Activated CD8-positive, alpha-beta memory T cell treated with anti-CD3 and anti-CD28 coated beads, Interleukin-2, amount 10 ng/mL, durations not matched to agents 7 days and 5 days (primary cell): ENCODE data around the gene CACNB4. TPM values are rescaled to one million over a fixed set of nuclear protein-coding genes. Genes with fewer than 3 reads are reported as not detected.

ENCODE experiments used
- ATAC-seq: fragments of 150-1000 bp; cut with Tn5 transposase; one replicate; pipeline ENCODE4 v1.10.0; 2021; ENCODE audit warnings: moderate library complexity
- CTCF ChIA-PET: fragments of 350-600 bp; sonication (Branson Sonifier 250); formaldehyde crosslinking; loops from one replicate; lab custom pipeline; 2021; ENCODE audit warnings: antibody characterized with exemption; lab: Charles Lee
- DNase-seq: peaks from one replicate; pipeline ENCODE4 v3.0.0-alpha.2; 2020
- H3K27ac Mint-ChIP-seq: one replicate; pipeline ENCODE4 v1.8.0; 2021; ENCODE audit warnings: mild to moderate bottlenecking, mixed read lengths
- H3K27me3 Mint-ChIP-seq: one replicate; pipeline ENCODE4 v1.8.0; 2021; ENCODE audit warnings: mixed read lengths
- H3K36me3 Mint-ChIP-seq: one replicate; pipeline ENCODE4 v1.8.0; 2021; ENCODE audit warnings: mild to moderate bottlenecking, mixed read lengths
- H3K4me1 Mint-ChIP-seq: one replicate; pipeline ENCODE4 v1.8.0; 2021; ENCODE audit warnings: mixed read lengths
- H3K4me3 Mint-ChIP-seq: one replicate; pipeline ENCODE4 v1.8.0; 2021; ENCODE audit warnings: mild to moderate bottlenecking, moderate library complexity, mixed read lengths
- H3K9me3 Mint-ChIP-seq: one replicate; pipeline ENCODE4 v1.8.0; 2022; ENCODE audit warnings: low read depth, mixed read lengths
- total RNA-seq, 2 experiments: library from RNA; stranded (reverse); gene quantifications; one replicate each; pipeline ENCODE4 v1.2.3, GENCODE V29; 2021

The CACNB4 gene
- total RNA-seq, 2 experiments from 2014 or later, result 0.14 to 0.23 TPM

- no peak overlapping the region for H3K27ac Mint-ChIP-seq
- no peak for ATAC-seq
- H3K4me3 Mint-ChIP-seq, result no peak overlapping the region
- peaks cover 7% of the 10 kb centered on the region for H3K27me3 Mint-ChIP-seq
- DNase-seq, result no peak
- CTCF ChIA-PET, result no interaction called here
- H3K4me1 Mint-ChIP-seq, result no peaks in the 10 kb centered on the region
- no peaks in the 10 kb centered on the region for H3K9me3 Mint-ChIP-seq
- no peaks in the 10 kb centered on the region for H3K36me3 Mint-ChIP-seq
Observed at GRCh38 chr2:151860613-151861146, 238.2 kb downstream of the CACNB4 start.

- CTCF ChIA-PET, result no interaction called here
- no peak for DNase-seq
- no peak for ATAC-seq
Observed at GRCh38 chr2:151860210-151860609, 238.6 kb downstream of the CACNB4 start.

GRCh38 chr2:151857650-151858049 is 241.2 kb downstream of the CACNB4 start:
- ATAC-seq, result no peak
- CTCF ChIA-PET, result interaction anchor here (0.7 kb wide), 1 partner anchor 168 kb away, joined by 3 read pairs; no protein-coding TSS in a partner anchor

More at GRCh38 chr2:151860210-151860609, 238.6 kb downstream of the CACNB4 start:
- Mint-ChIP-seq H3K36me3 (no peaks in the 10 kb centered on the region), H3K4me3 (no peak overlapping the region), H3K9me3 (no peaks in the 10 kb centered on the region), H3K27me3 (peaks cover 7% of the 10 kb centered on the region), H3K4me1 (no peaks in the 10 kb centered on the region), H3K27ac (no peak overlapping the region)

GRCh38 chr2:151855111-151855510 is 243.7 kb downstream of the CACNB4 start:
- no peak overlapping the region for H3K27ac Mint-ChIP-seq
- peaks cover 1% of the 10 kb centered on the region for H3K4me1 Mint-ChIP-seq
- H3K36me3 Mint-ChIP-seq, result no peaks in the 10 kb centered on the region
- ATAC-seq (no peak), DNase-seq (no peak)
- CTCF ChIA-PET, result no interaction called here
- H3K4me3 Mint-ChIP-seq, result no peak overlapping the region
- H3K9me3 Mint-ChIP-seq, result no peaks in the 10 kb centered on the region
- H3K27me3 Mint-ChIP-seq, result no peaks in the 10 kb centered on the region

More at GRCh38 chr2:151857650-151858049, 241.2 kb downstream of the CACNB4 start:
- no peak for DNase-seq
- Mint-ChIP-seq H3K4me1 (peaks cover 1% of the 10 kb centered on the region), H3K27ac (no peak overlapping the region), H3K36me3 (no peaks in the 10 kb centered on the region), H3K9me3 (no peaks in the 10 kb centered on the region), H3K4me3 (no peak overlapping the region), H3K27me3 (no peaks in the 10 kb centered on the region)

GRCh38 chr2:151853070-151853758 is 245.6 kb downstream of the CACNB4 start:
- DNase-seq, result no peak
- ATAC-seq, result no peak
- Mint-ChIP-seq H3K36me3 (no peaks in the 10 kb centered on the region), H3K4me3 (no peak overlapping the region), H3K27ac (no peak overlapping the region), H3K9me3 (no peaks in the 10 kb centered on the region), H3K27me3 (peaks cover 4% of the 10 kb centered on the region), H3K4me1 (peaks cover 1% of the 10 kb centered on the region)
- CTCF ChIA-PET, result interaction anchor here (1.3 kb wide), 1 partner anchor 26 kb away, joined by 3 read pairs; no protein-coding TSS in a partner anchor

- Mint-ChIP-seq H3K36me3 (no peaks in the 10 kb centered on the region), H3K4me3 (no peak overlapping the region), H3K27me3 (peaks cover 9% of the 10 kb centered on the region), H3K27ac (no peak overlapping the region), H3K4me1 (peaks cover 1% of the 10 kb centered on the region), H3K9me3 (no peaks in the 10 kb centered on the region)
- no peak for DNase-seq
- CTCF ChIA-PET, result no interaction called here
- ATAC-seq, result no peak
Observed at GRCh38 chr2:151852260-151853069, 246.4 kb downstream of the CACNB4 start.

- Mint-ChIP-seq H3K36me3 (no peaks in the 10 kb centered on the region), H3K27me3 (peaks cover 9% of the 10 kb centered on the region), H3K27ac (no peak overlapping the region), H3K9me3 (no peaks in the 10 kb centered on the region), H3K4me1 (peaks cover 1% of the 10 kb centered on the region), H3K4me3 (no peak overlapping the region)
- CTCF ChIA-PET, result no interaction called here
- DNase-seq (no peak), ATAC-seq (no peak)
Observed at GRCh38 chr2:151851761-151852160, 247.1 kb downstream of the CACNB4 start.

- H3K4me1 Mint-ChIP-seq, result no peaks in the 10 kb centered on the region
- no peaks in the 10 kb centered on the region for H3K9me3 Mint-ChIP-seq
- DNase-seq (no peak), ATAC-seq (no peak)
- H3K36me3 Mint-ChIP-seq, result no peaks in the 10 kb centered on the region
- CTCF ChIA-PET, result no interaction called here
- no peak overlapping the region for H3K4me3 Mint-ChIP-seq
- peaks cover 9% of the 10 kb centered on the region for H3K27me3 Mint-ChIP-seq
- no peak overlapping the region for H3K27ac Mint-ChIP-seq
Observed at GRCh38 chr2:151849413-151850010, 249.3 kb downstream of the CACNB4 start.

- no peak for ATAC-seq
- Mint-ChIP-seq H3K9me3 (no peaks in the 10 kb centered on the region), H3K4me1 (peaks cover 2% of the 10 kb centered on the region), H3K27ac (no peak overlapping the region), H3K27me3 (peaks cover 9% of the 10 kb centered on the region), H3K36me3 (no peaks in the 10 kb centered on the region), H3K4me3 (no peak overlapping the region)
- CTCF ChIA-PET, result no interaction called here
- DNase-seq, result no peak
Observed at GRCh38 chr2:151845884-151846283, 253.0 kb downstream of the CACNB4 start.

- H3K27me3 Mint-ChIP-seq, result peaks cover 9% of the 10 kb centered on the region
- CTCF ChIA-PET, result no interaction called here
- no peaks in the 10 kb centered on the region for H3K36me3 Mint-ChIP-seq
- no peak for ATAC-seq
- H3K9me3 Mint-ChIP-seq, result no peaks in the 10 kb centered on the region
- H3K27ac Mint-ChIP-seq, result no peak overlapping the region
- no peak for DNase-seq
- H3K4me3 Mint-ChIP-seq, result no peak overlapping the region
- H3K4me1 Mint-ChIP-seq, result peaks cover 2% of the 10 kb centered on the region
Observed at GRCh38 chr2:151845481-151845880, 253.4 kb downstream of the CACNB4 start.

GRCh38 chr2:151844211-151844896 is 254.5 kb downstream of the CACNB4 start:
- Mint-ChIP-seq H3K4me1 (peaks cover 2% of the 10 kb centered on the region), H3K36me3 (no peaks in the 10 kb centered on the region), H3K27me3 (peaks cover 9% of the 10 kb centered on the region), H3K9me3 (no peaks in the 10 kb centered on the region), H3K27ac (no peak overlapping the region), H3K4me3 (no peak overlapping the region)
- DNase-seq (no peak), ATAC-seq (no peak)
- CTCF ChIA-PET, result no interaction called here

- Mint-ChIP-seq H3K27ac (no peak overlapping the region), H3K36me3 (no peaks in the 10 kb centered on the region), H3K9me3 (no peaks in the 10 kb centered on the region), H3K4me1 (peaks cover 2% of the 10 kb centered on the region), H3K4me3 (no peak overlapping the region), H3K27me3 (peaks cover 9% of the 10 kb centered on the region)
- CTCF ChIA-PET, result no interaction called here
- ATAC-seq (no peak), DNase-seq (no peak)
Observed at GRCh38 chr2:151843691-151844061, 255.2 kb downstream of the CACNB4 start.
